ENCODE results near the gene PHLDA3.

PHLDA3 gene

GRCh38 chr1:201444792-201445191 lies 24.2 kb downstream of the PHLDA3 start:
- no peaks in the 10 kb centered on the region for H3K79me2 ChIP-seq (ENCODE audit: insufficient read depth, low read length)
- H3K4me2 ChIP-seq (ENCODE audit: low read depth, low read length, poor library complexity, severe bottlenecking), result no peak overlapping the region
- no peaks in the 10 kb centered on the region for H4K20me1 ChIP-seq (ENCODE audit: low read depth, low read length)
- no peak overlapping the region for H2AFZ ChIP-seq (ENCODE audit: low read depth, low read length, severe bottlenecking)
- no peaks in the 10 kb centered on the region for H3K36me3 ChIP-seq (ENCODE audit: low read length)
- H3K4me3 ChIP-seq (ENCODE audit: insufficient read depth, low read length, poor library complexity, severe bottlenecking), result no peak overlapping the region
- no peaks in the 10 kb centered on the region for H3K9me3 ChIP-seq (ENCODE audit: insufficient read depth, low read length)
- H3K9me2 ChIP-seq (replicated peaks; ENCODE audit: insufficient read depth, low read length), result no peaks in the 10 kb centered on the region
- H3F3A ChIP-seq (ENCODE audit: insufficient read depth), result no peaks in the 10 kb centered on the region
- H3K27me3 ChIP-seq (ENCODE audit: low read length), result no peaks in the 10 kb centered on the region
- no peak overlapping the region for H3K9ac ChIP-seq (ENCODE audit: low read length)
- no peak for TF ChIP-seq CTCF (IDR thresholded peaks at IDR 0.05; ENCODE audit: insufficient read depth, low read length, poor library complexity, severe bottlenecking)
- TF ChIP-seq EZH2phosphoT487 (conservative IDR thresholded peaks at IDR 0.05; ENCODE audit: low read length), result no peak
- no peak overlapping the region for H3K27ac ChIP-seq (ENCODE audit: low read depth, low read length)

GRCh38 chr1:201443747-201444146 lies 25.2 kb downstream of the PHLDA3 start:
- TF ChIP-seq CTCF (IDR thresholded peaks at IDR 0.05; ENCODE audit: insufficient read depth, low read length, poor library complexity, severe bottlenecking), result no peak
- no peak for TF ChIP-seq EZH2phosphoT487 (conservative IDR thresholded peaks at IDR 0.05; ENCODE audit: low read length)
- H3K9me3 ChIP-seq (ENCODE audit: insufficient read depth, low read length), result no peaks in the 10 kb centered on the region
- no peaks in the 10 kb centered on the region for H3K9me2 ChIP-seq (replicated peaks; ENCODE audit: insufficient read depth, low read length)
- H2AFZ ChIP-seq (ENCODE audit: low read depth, low read length, severe bottlenecking), result no peak overlapping the region
- H3F3A ChIP-seq (ENCODE audit: insufficient read depth), result no peaks in the 10 kb centered on the region
- no peaks in the 10 kb centered on the region for H3K79me2 ChIP-seq (ENCODE audit: insufficient read depth, low read length)
- no peak overlapping the region for H3K4me2 ChIP-seq (ENCODE audit: low read depth, low read length, poor library complexity, severe bottlenecking)
- no peaks in the 10 kb centered on the region for H3K27me3 ChIP-seq (ENCODE audit: low read length)
- no peak overlapping the region for H3K9ac ChIP-seq (ENCODE audit: low read length)
- H3K4me3 ChIP-seq (ENCODE audit: insufficient read depth, low read length, poor library complexity, severe bottlenecking), result no peak overlapping the region
- no peaks in the 10 kb centered on the region for H3K36me3 ChIP-seq (ENCODE audit: low read length)
- no peaks in the 10 kb centered on the region for H4K20me1 ChIP-seq (ENCODE audit: low read depth, low read length)
- no peak overlapping the region for H3K27ac ChIP-seq (ENCODE audit: low read depth, low read length)

- no peaks in the 10 kb centered on the region for H3K36me3 ChIP-seq (ENCODE audit: low read length)
- H3K9me3 ChIP-seq (ENCODE audit: insufficient read depth, low read length), result no peaks in the 10 kb centered on the region
- H3K4me2 ChIP-seq (ENCODE audit: low read depth, low read length, poor library complexity, severe bottlenecking), result no peak overlapping the region
- H3K9ac ChIP-seq (ENCODE audit: low read length), result no peak overlapping the region
- H3K4me3 ChIP-seq (ENCODE audit: insufficient read depth, low read length, poor library complexity, severe bottlenecking), result no peak overlapping the region
- H3F3A ChIP-seq (ENCODE audit: insufficient read depth), result no peaks in the 10 kb centered on the region
- H2AFZ ChIP-seq (ENCODE audit: low read depth, low read length, severe bottlenecking), result no peak overlapping the region
- H3K27ac ChIP-seq (ENCODE audit: low read depth, low read length), result no peak overlapping the region
- no peak for TF ChIP-seq EZH2phosphoT487 (conservative IDR thresholded peaks at IDR 0.05; ENCODE audit: low read length)
- TF ChIP-seq CTCF (IDR thresholded peaks at IDR 0.05; ENCODE audit: insufficient read depth, low read length, poor library complexity, severe bottlenecking), result no peak
- H3K27me3 ChIP-seq (ENCODE audit: low read length), result no peaks in the 10 kb centered on the region
- no peaks in the 10 kb centered on the region for H3K9me2 ChIP-seq (replicated peaks; ENCODE audit: insufficient read depth, low read length)
- H3K79me2 ChIP-seq (ENCODE audit: insufficient read depth, low read length), result no peaks in the 10 kb centered on the region
- no peaks in the 10 kb centered on the region for H4K20me1 ChIP-seq (ENCODE audit: low read depth, low read length)
Measured at GRCh38 chr1:201436969-201437368, 32.0 kb downstream of the PHLDA3 start.

Data from SU-DHL-6 (cell line).